OCI-LY1 (cell line): ENCODE results near the gene FIZ1.

Experiments used
- H2AFZ ChIP-seq: fragments of 200-600 bp; sonication (generic), shearing (Covaris generic); 2 replicates; pipeline ENCODE4 v1.6.0; 2014; ENCODE audit warnings: antibody characterized with exemption, mild to moderate bottlenecking, low read length
- H3F3A ChIP-seq: fragments of 200-600 bp; sonication (generic), shearing (Covaris generic); 2 replicates; pipeline ENCODE4 v1.6.0; 2014; ENCODE audit warnings: mild to moderate bottlenecking, antibody characterized with exemption, low read length, moderate library complexity; ENCODE audit not compliant: insufficient read depth
- H3K27ac ChIP-seq: fragments of 200-600 bp; sonication (generic); 2 replicates; pipeline ENCODE4 v1.5.1; 2014; ENCODE audit warnings: low read length, mixed run types, mild to moderate bottlenecking, low read depth; ENCODE audit not compliant: poor library complexity, severe bottlenecking
- H3K27me3 ChIP-seq: fragments of 200-600 bp; sonication (generic); 2 replicates; pipeline ENCODE4 v1.6.0; 2014; ENCODE audit warnings: antibody characterized with exemption, mild to moderate bottlenecking, low read length, moderate library complexity; ENCODE audit not compliant: insufficient read depth
- H3K36me3 ChIP-seq: fragments of 200-600 bp; sonication (generic); 2 replicates; pipeline ENCODE4 v1.6.1; 2014; ENCODE audit warnings: mild to moderate bottlenecking, antibody characterized with exemption, low read length, moderate library complexity, mixed read lengths; ENCODE audit not compliant: insufficient read depth
- H3K4me1 ChIP-seq: fragments of 200-600 bp; sonication (generic); 2 replicates; pipeline ENCODE4 v1.5.1; 2014; ENCODE audit warnings: mild to moderate bottlenecking, low read length, moderate library complexity; ENCODE audit not compliant: insufficient read depth, severe bottlenecking
- H3K4me2 ChIP-seq: fragments of 200-600 bp; sonication (generic), shearing (Covaris generic); 2 replicates; pipeline ENCODE4 v1.6.1; 2014; ENCODE audit warnings: low read length
- H3K4me3 ChIP-seq: fragments of 200-600 bp; sonication (generic); 2 replicates; pipeline ENCODE4 v1.5.1; 2014; ENCODE audit warnings: low read length, low read depth, mild to moderate bottlenecking, mixed read lengths; ENCODE audit not compliant: poor library complexity, severe bottlenecking
- H3K79me2 ChIP-seq: fragments of 200-600 bp; shearing (Covaris generic); 2 replicates; pipeline ENCODE4 v1.6.1; 2016; ENCODE audit warnings: mixed run types, low read length, mixed read lengths; ENCODE audit not compliant: insufficient read depth
- H3K9ac ChIP-seq: fragments of 200-600 bp; sonication (generic), shearing (Covaris generic); 2 replicates; pipeline ENCODE4 v1.6.1; 2014; ENCODE audit warnings: mild to moderate bottlenecking, low read length, mixed read lengths
- H3K9me2 ChIP-seq: fragments of 200-600 bp; sonication (generic), shearing (Covaris generic); 2 replicates; pipeline ENCODE4 v1.6.1; 2014; ENCODE audit warnings: low read depth, mild to moderate bottlenecking, low read length, mixed read lengths
- H3K9me3 ChIP-seq: fragments of 200-600 bp; shearing (Covaris generic); 2 replicates; pipeline ENCODE4 v1.6.1; 2014; ENCODE audit warnings: low read length, mixed read lengths
- H4K20me1 ChIP-seq: fragments of 200-600 bp; sonication (generic), shearing (Covaris generic); 2 replicates; pipeline ENCODE4 v1.6.0; 2016; ENCODE audit warnings: mild to moderate bottlenecking, low read length; ENCODE audit not compliant: insufficient read depth
- CTCF ChIP-seq: fragments of 200-600 bp; sonication (generic), shearing (Covaris generic); IDR thresholded peaks from 2 replicates; pipeline ENCODE4 v1.5.1; 2017; ENCODE audit warnings: mild to moderate bottlenecking, antibody characterized with exemption, low read length, moderate library complexity, mixed read lengths
- EZH2 ChIP-seq: fragments of 200-600 bp; sonication (generic), shearing (Covaris generic); IDR thresholded peaks from 2 replicates; pipeline ENCODE4 v1.8.0; 2017; ENCODE audit warnings: borderline replicate concordance, mixed run types, mild to moderate bottlenecking, antibody characterized with exemption, low read length, moderate library complexity, mixed read lengths

Gene FIZ1

GRCh38 chr19:55553217-55554182 is 45.8 kb downstream of the FIZ1 start:
- no peaks in the 10 kb centered on the region for H3F3A ChIP-seq
- no peak overlapping the region for H2AFZ ChIP-seq
- H3K9me3 ChIP-seq, result no peaks in the 10 kb centered on the region
- H3K27me3 ChIP-seq, result no peaks in the 10 kb centered on the region
- H3K4me2 ChIP-seq, result no peak overlapping the region
- H3K4me1 ChIP-seq, result no peaks in the 10 kb centered on the region
- H3K4me3 ChIP-seq, result no peak overlapping the region
- H3K79me2 ChIP-seq, result no peaks in the 10 kb centered on the region
- no peak for TF ChIP-seq EZH2
- TF ChIP-seq CTCF, result no peak
- H4K20me1 ChIP-seq, result no peaks in the 10 kb centered on the region
- H3K9ac ChIP-seq, result no peak overlapping the region
- H3K36me3 ChIP-seq, result no peaks in the 10 kb centered on the region
- no peak overlapping the region for H3K27ac ChIP-seq
- no peaks in the 10 kb centered on the region for H3K9me2 ChIP-seq

GRCh38 chr19:55552620-55553019 is 46.7 kb downstream of the FIZ1 start:
- no peak overlapping the region for H3K27ac ChIP-seq
- H3K79me2 ChIP-seq, result no peaks in the 10 kb centered on the region
- no peak for TF ChIP-seq EZH2
- no peak for TF ChIP-seq CTCF
- H3K27me3 ChIP-seq, result no peaks in the 10 kb centered on the region
- no peaks in the 10 kb centered on the region for H3F3A ChIP-seq
- no peaks in the 10 kb centered on the region for H4K20me1 ChIP-seq
- H3K9me3 ChIP-seq, result no peaks in the 10 kb centered on the region
- no peaks in the 10 kb centered on the region for H3K4me1 ChIP-seq
- H2AFZ ChIP-seq, result no peak overlapping the region
- H3K9ac ChIP-seq, result no peak overlapping the region
- H3K36me3 ChIP-seq, result no peaks in the 10 kb centered on the region
- H3K9me2 ChIP-seq, result no peaks in the 10 kb centered on the region
- no peak overlapping the region for H3K4me2 ChIP-seq
- H3K4me3 ChIP-seq, result no peak overlapping the region

- Histone ChIP-seq H3K36me3 (no peaks in the 10 kb centered on the region), H3K27me3 (peaks cover 3% of the 10 kb centered on the region; the same call in 1 of the 2 replicates), H3K9ac (no peak overlapping the region), H3K9me3 (no peaks in the 10 kb centered on the region), H3F3A (no peaks in the 10 kb centered on the region), H4K20me1 (no peaks in the 10 kb centered on the region), H3K9me2 (no peaks in the 10 kb centered on the region), H3K4me3 (no peak overlapping the region), H3K4me2 (no peak overlapping the region), H3K4me1 (no peaks in the 10 kb centered on the region), H2AFZ (no peak overlapping the region), H3K27ac (no peak overlapping the region), H3K79me2 (no peaks in the 10 kb centered on the region)
- TF ChIP-seq EZH2 (no peak), CTCF (no peak)
These were observed 47.1 kb downstream of the FIZ1 start for GRCh38 chr19:55552206-55552605.
